NB4 (cell line): ENCODE measurements around the gene SLC49A3.

ENCODE experiments used
- DNase-seq: peaks from one replicate; pipeline ENCODE4 v3.0.0; 2010; ENCODE audit warnings: low read depth
- H3K4me3 ChIP-seq: one replicate; pipeline ENCODE4 v1.5.1; 2011; ENCODE audit warnings: mild to moderate bottlenecking, low read depth, low read length, moderate library complexity
- CTCF ChIP-seq: IDR thresholded peaks from one replicate; pipeline ENCODE4 v1.5.1; 2012; ENCODE audit warnings: low read depth, low read length
- MAX ChIP-seq: IDR thresholded peaks from 2 replicates; pipeline ENCODE4 v1.6.1; 2011; ENCODE audit warnings: low read depth, low read length
- MYC ChIP-seq: IDR thresholded peaks from 2 replicates; pipeline ENCODE4 v1.6.1; 2011; ENCODE audit warnings: low read depth, low read length
- POLR2A ChIP-seq: IDR thresholded peaks from 2 replicates; pipeline ENCODE4 v1.6.1; 2011; ENCODE audit warnings: mild to moderate bottlenecking; ENCODE audit not compliant: insufficient read length; ENCODE audit errors: extremely low read depth

The SLC49A3 gene

GRCh38 chr4:655464-656151 lies 33.3 kb downstream of the SLC49A3 start:
- no peak for DNase-seq
- TF ChIP-seq CTCF (no peak), MYC (no peak), POLR2A (no peak), MAX (no peak)
- no peak overlapping the region for H3K4me3 ChIP-seq

DNA sequence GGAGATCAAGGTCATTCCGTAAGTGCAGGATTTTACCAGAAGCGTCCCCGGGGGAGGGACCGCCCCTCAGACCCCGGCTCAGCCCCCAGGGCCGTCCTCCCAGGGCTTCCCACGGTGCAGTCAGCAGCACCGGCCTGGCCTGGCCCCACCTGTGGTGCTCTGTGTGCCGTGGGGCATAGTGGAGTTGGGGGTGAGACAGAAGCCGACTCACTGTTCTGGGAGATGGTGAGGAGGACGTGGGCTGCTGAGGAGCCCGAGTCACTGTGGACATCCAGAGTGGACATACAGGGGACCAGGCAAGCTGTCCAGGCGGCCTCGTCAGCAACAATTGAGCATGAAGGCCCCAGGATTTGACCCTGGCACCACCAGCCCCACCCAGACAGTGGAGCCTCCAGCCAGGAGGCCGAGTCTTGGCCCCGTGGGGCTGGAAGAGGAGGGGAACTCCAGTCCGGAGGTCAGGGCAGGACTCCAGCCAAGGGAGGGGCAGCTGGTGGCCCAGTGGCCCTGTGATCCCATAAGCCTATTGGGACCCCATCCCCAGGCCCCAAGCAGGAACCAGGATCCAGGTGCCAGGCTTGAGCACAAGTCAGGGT lies 34.0 kb downstream of the SLC49A3 start:
- TF ChIP-seq MYC (no peak), POLR2A (no peak), MAX (no peak), CTCF (no peak)
- no peak for DNase-seq
- no peak overlapping the region for H3K4me3 ChIP-seq

- no peak for DNase-seq
- no peak overlapping the region for H3K4me3 ChIP-seq
- TF ChIP-seq MAX (no peak), POLR2A (no peak), MYC (no peak), CTCF (no peak)
These were observed 34.5 kb downstream of the SLC49A3 start for GRCh38 chr4:654503-654845.

DNA sequence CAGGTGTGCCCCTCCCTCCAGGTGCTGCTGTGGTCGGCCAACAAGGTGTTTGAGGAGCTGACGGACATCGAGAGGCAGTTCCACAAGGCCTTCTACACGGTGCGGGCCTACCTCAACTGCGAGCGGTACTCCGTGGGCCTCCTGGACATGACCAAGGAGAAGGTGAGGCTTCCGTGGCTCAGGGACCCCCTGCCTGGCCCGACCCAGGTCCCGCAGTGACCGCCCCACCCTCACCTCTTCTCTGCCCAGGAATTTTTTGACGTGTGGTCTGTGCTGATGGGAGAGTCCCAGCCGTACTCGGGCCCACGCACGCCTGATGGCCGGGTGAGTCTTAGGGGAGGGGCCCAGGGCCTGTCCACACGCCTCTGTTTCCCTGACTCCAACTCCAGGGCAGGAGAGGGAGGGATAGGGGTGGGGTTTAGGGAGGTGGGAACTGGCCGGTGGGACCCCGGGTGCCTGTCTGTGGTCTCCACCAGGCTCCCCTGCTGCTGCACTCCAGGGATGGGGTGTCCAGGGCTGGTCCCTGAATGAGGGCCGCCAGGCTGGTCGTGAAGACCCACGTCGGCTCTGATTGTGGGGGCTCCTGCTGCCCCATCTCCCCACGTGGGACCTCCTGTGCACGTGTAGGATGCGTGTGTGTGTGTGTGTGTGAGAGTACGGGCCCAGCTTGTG lies 35.0 kb downstream of the SLC49A3 start:
- TF ChIP-seq MAX (no peak), MYC (no peak), POLR2A (no peak), CTCF (no peak)
- H3K4me3 ChIP-seq: no peak overlapping the region
- DNase-seq: no peak

DNA sequence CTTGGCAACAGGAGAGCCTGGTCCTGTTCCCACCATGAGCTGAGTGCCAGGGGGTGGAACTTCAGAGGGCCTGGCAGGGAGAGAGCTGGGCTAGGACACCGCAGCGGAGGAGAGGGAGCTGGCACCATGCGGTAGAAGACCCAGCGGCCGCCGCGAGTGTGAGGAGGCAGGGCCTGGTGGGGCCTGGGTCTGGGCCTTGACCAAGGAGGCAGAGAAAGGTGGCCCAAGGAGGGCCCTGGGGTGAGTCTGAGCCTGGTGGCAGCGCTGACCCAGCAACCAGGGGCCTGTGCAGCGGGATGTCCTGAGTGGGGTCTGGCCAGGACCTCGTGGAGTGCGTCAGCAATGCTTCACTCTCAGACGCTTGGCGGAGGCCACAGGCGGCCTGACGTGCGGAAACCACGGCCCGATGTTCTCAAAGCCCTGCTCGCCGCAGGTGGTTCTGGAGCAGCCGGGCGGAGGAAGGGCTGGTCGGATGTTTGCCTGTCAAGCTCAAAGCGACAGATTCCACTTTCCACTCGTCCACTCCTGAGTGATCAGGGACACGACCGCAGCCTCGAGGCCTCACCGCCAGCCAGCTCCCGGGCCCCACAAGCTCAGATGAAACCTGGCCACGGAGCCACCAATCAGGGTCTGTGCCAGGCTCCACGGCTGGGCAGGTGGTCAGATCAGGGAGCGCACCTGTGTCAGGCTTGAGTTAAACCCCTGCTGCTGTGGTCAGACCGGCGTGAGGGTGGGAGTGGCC lies 35.7 kb downstream of the SLC49A3 start:
- DNase-seq: no peak
- TF ChIP-seq POLR2A: no peak
- no peak overlapping the region for H3K4me3 ChIP-seq
